Sigmoid colon (tissue), 4 donors: ENCODE measurements around the gene POU3F1.

Source experiments
- POLR2A ChIP-seq, 2 donors: fragments of 450-650 bp; IDR thresholded peaks; one replicate each; pipeline ENCODE4 v1.6.1; 2016; ENCODE audit warnings: antibody characterized with exemption in 2 of 2, mild to moderate bottlenecking in 2 of 2, moderate library complexity in 2 of 2
- POLR2AphosphoS5 ChIP-seq, 4 donors: sonication (generic); formaldehyde crosslinking; IDR thresholded peaks; one replicate each; pipeline ENCODE4 v1.6.1; 2017; ENCODE audit warnings: antibody characterized with exemption in 4 of 4
- TF ChIP-seq, protein P1 (sequence below), 4 experiments: fragments of 450-650 bp in 3 of 4; fragments of 200-600 bp in 1 of 4; IDR thresholded peaks; one replicate each; pipeline ENCODE4 v1.5.1; 2016 to 2019; ENCODE audit warnings: antibody characterized with exemption in 4 of 4, mild to moderate bottlenecking in 3 of 4, moderate library complexity in 2 of 4

- TF ChIP-seq POLR2AphosphoS5 (IDR thresholded peaks at IDR 0.05), result no peak
- TF ChIP-seq, protein P1, sequence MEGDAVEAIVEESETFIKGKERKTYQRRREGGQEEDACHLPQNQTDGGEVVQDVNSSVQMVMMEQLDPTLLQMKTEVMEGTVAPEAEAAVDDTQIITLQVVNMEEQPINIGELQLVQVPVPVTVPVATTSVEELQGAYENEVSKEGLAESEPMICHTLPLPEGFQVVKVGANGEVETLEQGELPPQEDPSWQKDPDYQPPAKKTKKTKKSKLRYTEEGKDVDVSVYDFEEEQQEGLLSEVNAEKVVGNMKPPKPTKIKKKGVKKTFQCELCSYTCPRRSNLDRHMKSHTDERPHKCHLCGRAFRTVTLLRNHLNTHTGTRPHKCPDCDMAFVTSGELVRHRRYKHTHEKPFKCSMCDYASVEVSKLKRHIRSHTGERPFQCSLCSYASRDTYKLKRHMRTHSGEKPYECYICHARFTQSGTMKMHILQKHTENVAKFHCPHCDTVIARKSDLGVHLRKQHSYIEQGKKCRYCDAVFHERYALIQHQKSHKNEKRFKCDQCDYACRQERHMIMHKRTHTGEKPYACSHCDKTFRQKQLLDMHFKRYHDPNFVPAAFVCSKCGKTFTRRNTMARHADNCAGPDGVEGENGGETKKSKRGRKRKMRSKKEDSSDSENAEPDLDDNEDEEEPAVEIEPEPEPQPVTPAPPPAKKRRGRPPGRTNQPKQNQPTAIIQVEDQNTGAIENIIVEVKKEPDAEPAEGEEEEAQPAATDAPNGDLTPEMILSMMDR (IDR thresholded peaks at IDR 0.05), result no peak
- no peak for TF ChIP-seq POLR2A (IDR thresholded peaks at IDR 0.05)
These were observed 41.1 kb upstream of the POU3F1 start for GRCh38 chr1:38087676-38088075.
